Neural crest cell (in vitro differentiated cells): Measurements from ENCODE around the gene DIP2C. TPM values are rescaled to one million over a fixed set of nuclear protein-coding genes. Genes with fewer than 3 reads are reported as not detected.
A peak's percentile ranks its signal among the peaks of the same experiment; 100 is the strongest.

Experiments
- DNase-seq: peaks from one replicate; pipeline ENCODE4 v3.0.0; 2021; ENCODE audit warnings: low read depth, mixed read lengths, low spot score
- H3K27ac Mint-ChIP-seq: one replicate; pipeline ENCODE4 v1.8.0; 2021; ENCODE audit warnings: mild to moderate bottlenecking, mixed read lengths; ENCODE audit not compliant: unreplicated experiment
- H3K27me3 Mint-ChIP-seq: 2 replicates; pipeline ENCODE4 v1.8.0; 2021; ENCODE audit warnings: low read depth, mild to moderate bottlenecking, mixed read lengths
- H3K36me3 Mint-ChIP-seq: 2 replicates; pipeline ENCODE4 v1.8.0; 2021; ENCODE audit warnings: low read depth, mild to moderate bottlenecking, mixed read lengths
- H3K4me1 Mint-ChIP-seq: 2 replicates; pipeline ENCODE4 v1.8.0; 2021; ENCODE audit warnings: mixed read lengths
- H3K4me3 Mint-ChIP-seq: one replicate; pipeline ENCODE4 v1.8.0; 2021; ENCODE audit warnings: mild to moderate bottlenecking, mixed read lengths
- H3K9me3 Mint-ChIP-seq: 2 replicates; pipeline ENCODE4 v1.8.0; 2021; ENCODE audit warnings: mixed read lengths
- total RNA-seq: library from RNA; stranded (reverse); gene quantifications from 2 replicates; pipeline ENCODE4 v1.2.1, GENCODE V29; 2021
- TF ChIP-seq, protein P1 (sequence below): fragments of 200-600 bp; sonication (generic); conservative IDR thresholded peaks from 2 replicates; pipeline ENCODE4 v1.5.0; 2021; ENCODE audit warnings: antibody characterized with exemption, mild to moderate bottlenecking

The DIP2C gene
- total RNA-seq, 1 donor from 2014 or later = 21.7 TPM

DNA sequence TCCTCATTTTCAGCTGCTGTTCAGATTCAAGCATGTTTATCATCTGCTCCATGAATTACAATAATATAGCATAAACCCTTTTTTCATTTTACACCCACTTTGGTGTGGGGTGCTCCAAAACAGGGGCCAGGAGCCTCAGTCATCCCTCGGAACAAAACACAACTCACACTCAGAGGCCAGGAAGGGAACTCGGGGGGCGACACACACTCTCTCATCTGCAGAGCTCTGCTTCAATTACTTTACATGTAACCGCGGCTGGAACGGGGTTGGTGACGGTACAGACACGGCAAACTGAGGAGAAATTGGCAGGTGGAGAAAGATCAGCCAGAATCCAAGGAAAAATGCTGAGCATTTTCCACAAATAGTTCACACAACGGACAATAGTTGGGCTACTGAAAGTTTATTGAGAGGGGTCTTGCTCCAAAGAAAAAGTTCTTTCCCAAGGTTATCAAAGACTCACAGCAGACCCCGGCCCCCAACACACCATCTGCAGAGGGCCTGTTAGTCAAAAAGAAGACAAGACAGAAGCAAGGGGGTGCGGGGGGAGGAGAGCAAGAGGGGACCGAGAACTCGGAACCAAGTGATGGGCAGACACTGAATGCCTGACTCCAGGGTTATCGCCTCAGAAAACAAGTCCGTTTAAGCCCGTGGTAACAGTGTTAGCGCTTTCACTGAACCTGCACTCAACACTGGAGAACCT, 20.5 kb downstream of the DIP2C start:
- Mint-ChIP-seq H3K27ac (no peak overlapping the region), H3K4me1 (peaks cover 30% of the 10 kb centered on the region), H3K27me3 (no peaks in the 10 kb centered on the region), H3K36me3 (no peaks in the 10 kb centered on the region), H3K4me3 (no peak overlapping the region), H3K9me3 (no peaks in the 10 kb centered on the region)
- no peak for DNase-seq
- TF ChIP-seq, protein P1, sequence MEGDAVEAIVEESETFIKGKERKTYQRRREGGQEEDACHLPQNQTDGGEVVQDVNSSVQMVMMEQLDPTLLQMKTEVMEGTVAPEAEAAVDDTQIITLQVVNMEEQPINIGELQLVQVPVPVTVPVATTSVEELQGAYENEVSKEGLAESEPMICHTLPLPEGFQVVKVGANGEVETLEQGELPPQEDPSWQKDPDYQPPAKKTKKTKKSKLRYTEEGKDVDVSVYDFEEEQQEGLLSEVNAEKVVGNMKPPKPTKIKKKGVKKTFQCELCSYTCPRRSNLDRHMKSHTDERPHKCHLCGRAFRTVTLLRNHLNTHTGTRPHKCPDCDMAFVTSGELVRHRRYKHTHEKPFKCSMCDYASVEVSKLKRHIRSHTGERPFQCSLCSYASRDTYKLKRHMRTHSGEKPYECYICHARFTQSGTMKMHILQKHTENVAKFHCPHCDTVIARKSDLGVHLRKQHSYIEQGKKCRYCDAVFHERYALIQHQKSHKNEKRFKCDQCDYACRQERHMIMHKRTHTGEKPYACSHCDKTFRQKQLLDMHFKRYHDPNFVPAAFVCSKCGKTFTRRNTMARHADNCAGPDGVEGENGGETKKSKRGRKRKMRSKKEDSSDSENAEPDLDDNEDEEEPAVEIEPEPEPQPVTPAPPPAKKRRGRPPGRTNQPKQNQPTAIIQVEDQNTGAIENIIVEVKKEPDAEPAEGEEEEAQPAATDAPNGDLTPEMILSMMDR = no peak

DNA sequence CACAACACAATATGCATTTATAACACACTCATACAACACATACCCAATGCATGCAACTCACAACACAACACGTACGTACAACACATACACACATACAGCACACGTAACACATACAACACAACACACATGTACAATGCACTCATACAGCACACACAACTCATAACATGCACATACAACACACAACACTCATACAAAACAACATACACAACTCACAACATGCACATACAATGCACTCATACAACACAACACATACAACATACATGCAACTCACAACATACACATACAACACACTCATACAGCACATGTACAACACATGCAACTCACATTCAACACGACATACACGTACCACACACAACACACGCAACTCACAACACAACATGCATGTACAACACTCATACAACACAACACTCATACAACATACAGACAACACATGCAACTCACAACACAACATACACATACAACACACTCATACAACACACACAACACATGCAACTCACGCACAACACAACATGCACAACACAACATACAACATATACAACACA, 21.8 kb downstream of the DIP2C start:
- Mint-ChIP-seq H3K27me3 (no peaks in the 10 kb centered on the region), H3K27ac (no peak overlapping the region), H3K4me3 (no peak overlapping the region), H3K4me1 (peaks cover 36% of the 10 kb centered on the region), H3K36me3 (no peaks in the 10 kb centered on the region), H3K9me3 (no peaks in the 10 kb centered on the region)
- TF ChIP-seq, protein P1 = no peak
- DNase-seq = no peak

DNA sequence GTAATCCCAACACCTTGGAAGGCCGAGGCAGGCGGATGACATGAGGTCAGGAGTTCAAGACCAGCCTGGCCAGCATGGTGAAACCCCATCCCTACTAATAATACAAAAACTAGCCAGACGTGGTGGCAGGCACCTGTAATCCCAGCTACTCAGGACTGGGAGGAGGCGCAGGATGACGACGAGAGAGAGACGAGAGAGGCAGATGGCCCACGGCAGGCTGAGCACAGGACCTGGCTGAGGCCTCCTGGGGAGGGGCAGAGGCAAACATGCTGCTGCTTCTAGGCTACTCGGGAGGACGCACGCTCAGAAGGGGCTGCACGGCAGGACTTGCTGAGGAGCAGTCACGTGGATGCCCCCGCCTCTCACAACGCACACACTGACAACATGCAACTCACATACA, 22.4 kb downstream of the DIP2C start:
- DNase-seq = no peak
- peaks cover 38% of the 10 kb centered on the region for H3K4me1 Mint-ChIP-seq

DNA sequence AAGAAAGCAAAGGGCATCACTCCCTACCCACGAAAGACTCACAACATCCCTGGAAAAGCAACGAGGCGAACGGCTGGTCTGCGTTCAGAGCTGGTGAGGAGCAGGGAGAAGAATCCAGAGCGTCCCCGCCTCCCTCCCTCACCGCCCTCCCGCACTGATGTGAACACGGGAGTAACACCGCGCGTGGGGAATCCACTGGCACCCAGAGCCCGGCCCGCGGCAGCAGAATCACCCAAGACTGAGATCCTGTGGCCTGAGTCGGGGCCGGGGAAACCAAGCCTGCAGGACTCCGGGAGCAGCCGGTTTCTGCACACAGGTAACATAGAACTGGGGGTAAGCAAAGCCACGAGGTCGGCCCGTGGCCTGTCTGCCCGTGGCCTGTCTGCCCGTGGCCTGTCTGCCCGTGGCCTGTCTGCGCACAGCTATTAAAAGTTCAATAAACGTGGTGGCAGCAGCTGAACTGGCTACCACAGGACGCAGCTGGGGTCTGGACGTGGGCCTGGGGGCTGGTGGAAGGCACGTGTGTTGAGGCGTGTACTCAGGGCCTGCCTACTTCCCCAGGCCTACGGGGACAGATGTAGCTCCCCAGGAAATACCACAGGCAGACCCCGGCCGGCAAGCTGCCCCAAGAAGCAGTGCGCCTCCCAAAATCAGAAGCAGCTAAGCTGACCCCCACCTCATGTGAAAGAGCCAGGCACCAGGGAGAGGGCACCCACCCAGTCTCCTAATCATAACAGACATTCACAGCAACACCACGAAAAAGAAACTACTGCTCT, 23.0 kb downstream of the DIP2C start:
- H3K27ac Mint-ChIP-seq = no peak overlapping the region
- TF ChIP-seq, protein P1 = no peak
- H3K4me1 Mint-ChIP-seq = peaks cover 41% of the 10 kb centered on the region
- no peaks in the 10 kb centered on the region for H3K36me3 Mint-ChIP-seq
- no peaks in the 10 kb centered on the region for H3K27me3 Mint-ChIP-seq
- no peak overlapping the region for H3K4me3 Mint-ChIP-seq
- no peaks in the 10 kb centered on the region for H3K9me3 Mint-ChIP-seq
- no peak for DNase-seq

More for the DNA sequence above, 22.4 kb downstream of the DIP2C start:
- Mint-ChIP-seq H3K4me3 (no peak overlapping the region), H3K27me3 (no peaks in the 10 kb centered on the region), H3K36me3 (no peaks in the 10 kb centered on the region), H3K9me3 (no peaks in the 10 kb centered on the region), H3K27ac (no peak overlapping the region)
- TF ChIP-seq, protein P1 = no peak

DNA sequence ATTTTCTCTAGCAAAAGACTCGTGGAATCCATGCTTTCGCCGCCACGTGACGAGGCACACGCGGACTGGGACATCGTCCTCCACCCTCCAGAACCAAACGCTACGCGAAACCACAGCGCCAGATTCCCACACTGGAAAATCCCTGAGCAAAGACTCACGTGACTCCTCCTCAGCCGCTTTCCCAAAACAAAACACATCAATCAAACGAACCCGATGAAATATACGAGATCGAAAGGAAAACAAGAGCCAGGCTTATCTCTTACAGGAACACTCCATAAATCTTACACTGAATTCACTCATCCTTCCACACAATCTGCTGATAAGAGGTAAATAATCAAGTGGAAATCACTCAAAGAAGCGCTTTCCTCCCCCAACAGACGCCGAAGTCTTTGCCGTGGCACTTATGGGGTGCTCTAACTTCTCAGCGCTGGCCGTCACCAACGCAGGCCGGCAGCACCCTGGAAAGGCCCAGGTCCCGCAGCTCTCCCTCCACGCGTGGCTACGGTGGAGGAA, 23.8 kb downstream of the DIP2C start:
- DNase-seq = no peak
- no peak overlapping the region for H3K4me3 Mint-ChIP-seq
- H3K4me1 Mint-ChIP-seq = peaks cover 49% of the 10 kb centered on the region

More for the DNA sequence above, 23.8 kb downstream of the DIP2C start:
- Mint-ChIP-seq H3K36me3 (no peaks in the 10 kb centered on the region), H3K27me3 (no peaks in the 10 kb centered on the region), H3K27ac (peak overlapping the region; percentile 28), H3K9me3 (no peaks in the 10 kb centered on the region)
- TF ChIP-seq, protein P1 = no peak
